HEK293T (cell line): ENCODE results near the gene RPA3.

Experiments used
- FOXA1 ChIP-seq: fragments of 450-650 bp; IDR thresholded peaks from 2 replicates; pipeline ENCODE4 v1.6.1; 2016; ENCODE audit warnings: mild to moderate bottlenecking
- FOXK2 ChIP-seq: fragments of 450-650 bp; IDR thresholded peaks from 2 replicates; pipeline ENCODE4 v1.6.1; 2016; ENCODE audit warnings: mild to moderate bottlenecking
- FOXM1 ChIP-seq: fragments of 450-650 bp; IDR thresholded peaks from 2 replicates; pipeline ENCODE4 v1.6.1; 2017; ENCODE audit warnings: mild to moderate bottlenecking, borderline replicate concordance
- HDGF ChIP-seq: fragments of 450-650 bp; IDR thresholded peaks from 2 replicates; pipeline ENCODE4 v1.6.1; 2017; ENCODE audit warnings: antibody characterized with exemption, borderline replicate concordance
- SP1 ChIP-seq: fragments of 450-650 bp; IDR thresholded peaks from 2 replicates; pipeline ENCODE4 v1.6.1; 2017
- SUZ12 ChIP-seq: fragments of 450-650 bp; IDR thresholded peaks from 2 replicates; pipeline ENCODE4 v1.6.1; 2016; ENCODE audit warnings: mild to moderate bottlenecking
- TF ChIP-seq, protein P1 (sequence below): fragments of 450-650 bp; IDR thresholded peaks from 2 replicates; pipeline ENCODE4 v1.6.1; 2016

DNA sequence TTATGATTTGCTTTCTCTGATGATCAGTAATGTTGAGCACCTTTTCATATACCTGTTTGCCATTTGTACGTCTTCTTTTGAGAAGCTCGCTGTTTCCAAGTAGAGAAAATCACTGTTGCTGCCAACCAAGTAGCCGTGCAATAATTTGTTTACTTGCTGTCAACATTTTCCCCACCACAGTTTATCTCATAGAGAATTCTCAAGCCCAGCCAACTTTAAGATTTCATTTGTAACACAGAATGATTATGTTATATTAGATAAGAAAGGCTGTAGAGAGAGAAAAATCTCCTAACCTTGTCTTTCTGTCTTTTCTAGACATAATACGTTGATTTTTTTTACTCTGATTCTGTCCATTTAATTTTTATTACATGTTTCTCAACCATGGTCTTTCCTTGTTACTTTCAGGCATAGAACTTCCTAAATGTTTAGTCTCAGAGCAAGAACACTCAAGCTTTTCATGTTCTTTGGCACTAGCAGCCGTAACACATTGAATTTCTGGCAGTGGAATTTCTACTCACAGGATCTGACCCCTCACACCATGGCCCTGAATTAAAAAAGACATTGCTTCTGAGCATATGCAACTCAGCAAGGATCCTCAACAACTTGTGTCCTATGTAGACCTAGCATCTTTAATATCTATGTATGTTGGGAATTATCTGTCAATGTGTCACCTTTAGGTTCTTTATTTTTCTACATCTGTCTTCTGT lies 23.1 kb downstream of the RPA3 start:
- no peak for TF ChIP-seq HDGF
- no peak for TF ChIP-seq SP1
- TF ChIP-seq, protein P1, sequence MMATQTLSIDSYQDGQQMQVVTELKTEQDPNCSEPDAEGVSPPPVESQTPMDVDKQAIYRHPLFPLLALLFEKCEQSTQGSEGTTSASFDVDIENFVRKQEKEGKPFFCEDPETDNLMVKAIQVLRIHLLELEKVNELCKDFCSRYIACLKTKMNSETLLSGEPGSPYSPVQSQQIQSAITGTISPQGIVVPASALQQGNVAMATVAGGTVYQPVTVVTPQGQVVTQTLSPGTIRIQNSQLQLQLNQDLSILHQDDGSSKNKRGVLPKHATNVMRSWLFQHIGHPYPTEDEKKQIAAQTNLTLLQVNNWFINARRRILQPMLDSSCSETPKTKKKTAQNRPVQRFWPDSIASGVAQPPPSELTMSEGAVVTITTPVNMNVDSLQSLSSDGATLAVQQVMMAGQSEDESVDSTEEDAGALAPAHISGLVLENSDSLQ: no peak
- no peak for TF ChIP-seq FOXA1
- no peak for TF ChIP-seq SUZ12
- TF ChIP-seq FOXM1: no peak
- TF ChIP-seq FOXK2: no peak
